Measurements from ENCODE around the gene TUBA4A.

The TUBA4A gene

DNA sequence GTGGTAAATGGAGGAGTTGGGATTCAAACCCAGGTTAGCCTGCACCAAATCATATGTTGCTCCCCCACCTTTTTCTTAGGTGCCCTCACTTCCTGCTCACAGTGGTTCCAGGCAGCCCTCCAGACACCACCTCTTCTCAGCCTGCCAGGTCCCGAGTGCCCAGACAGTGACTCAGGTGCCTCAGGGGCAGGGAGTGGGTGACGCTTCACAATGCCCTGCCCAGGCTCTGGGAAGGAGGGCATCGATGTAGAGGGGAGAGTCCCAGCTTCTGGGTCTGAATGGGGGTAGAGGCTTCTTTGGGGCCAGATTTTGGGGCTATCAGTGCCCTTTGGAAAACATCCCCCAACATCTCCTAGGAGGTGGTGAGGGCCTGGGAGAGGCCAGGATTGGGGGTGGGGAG lies 20.2 kb upstream of the TUBA4A start:
- CTCF ChIA-PET, result interaction anchor here (1.5 to 16.0 kb wide), 4 partner anchors 12 to 25 kb away, joined by 3 to 336 read pairs (median 62); no protein-coding TSS in a partner anchor
- no peak for DNase-seq (ENCODE audit: extremely low spot score)
- TF ChIP-seq, protein P1, sequence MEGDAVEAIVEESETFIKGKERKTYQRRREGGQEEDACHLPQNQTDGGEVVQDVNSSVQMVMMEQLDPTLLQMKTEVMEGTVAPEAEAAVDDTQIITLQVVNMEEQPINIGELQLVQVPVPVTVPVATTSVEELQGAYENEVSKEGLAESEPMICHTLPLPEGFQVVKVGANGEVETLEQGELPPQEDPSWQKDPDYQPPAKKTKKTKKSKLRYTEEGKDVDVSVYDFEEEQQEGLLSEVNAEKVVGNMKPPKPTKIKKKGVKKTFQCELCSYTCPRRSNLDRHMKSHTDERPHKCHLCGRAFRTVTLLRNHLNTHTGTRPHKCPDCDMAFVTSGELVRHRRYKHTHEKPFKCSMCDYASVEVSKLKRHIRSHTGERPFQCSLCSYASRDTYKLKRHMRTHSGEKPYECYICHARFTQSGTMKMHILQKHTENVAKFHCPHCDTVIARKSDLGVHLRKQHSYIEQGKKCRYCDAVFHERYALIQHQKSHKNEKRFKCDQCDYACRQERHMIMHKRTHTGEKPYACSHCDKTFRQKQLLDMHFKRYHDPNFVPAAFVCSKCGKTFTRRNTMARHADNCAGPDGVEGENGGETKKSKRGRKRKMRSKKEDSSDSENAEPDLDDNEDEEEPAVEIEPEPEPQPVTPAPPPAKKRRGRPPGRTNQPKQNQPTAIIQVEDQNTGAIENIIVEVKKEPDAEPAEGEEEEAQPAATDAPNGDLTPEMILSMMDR (IDR thresholded peaks at IDR 0.05; ENCODE audit: control extremely low read depth, extremely low read depth, low read depth, missing control alignments), result no peak
- POLR2A ChIA-PET, result interaction anchor here (0.6 kb wide), 1 partner anchor 21 kb away, joined by 5 read pairs; the partner anchor contains the start of gene TUBA4B

DNA sequence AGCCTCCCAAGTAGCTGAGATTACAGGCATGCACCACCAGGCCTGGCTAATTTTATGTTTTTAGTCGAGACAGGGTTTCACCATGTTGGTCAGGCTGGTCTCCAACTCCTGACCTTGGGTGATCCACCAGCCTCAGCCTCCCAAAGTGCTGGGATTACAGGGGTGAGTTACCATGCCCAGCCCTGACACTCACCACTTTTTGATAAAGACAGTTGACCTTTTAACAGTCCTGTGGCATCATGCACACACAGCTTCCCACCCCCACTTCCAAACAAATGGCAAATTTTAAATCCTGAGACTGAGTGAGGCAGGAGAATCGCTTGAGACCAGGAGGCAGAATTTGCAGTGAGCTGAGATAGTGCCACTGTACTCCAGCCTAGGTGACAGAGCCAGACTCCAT lies 19.3 kb upstream of the TUBA4A start:
- TF ChIP-seq, protein P1 (IDR thresholded peaks at IDR 0.05; ENCODE audit: control extremely low read depth, extremely low read depth, low read depth, missing control alignments), result no peak
- ChIA-PET CTCF (interaction anchor here (1.5 to 16.0 kb wide), 4 partner anchors 11 to 26 kb away, joined by 3 to 336 read pairs (median 62); no protein-coding TSS in a partner anchor), POLR2A (no interaction called here)
- DNase-seq (ENCODE audit: extremely low spot score), result no peak

DNA sequence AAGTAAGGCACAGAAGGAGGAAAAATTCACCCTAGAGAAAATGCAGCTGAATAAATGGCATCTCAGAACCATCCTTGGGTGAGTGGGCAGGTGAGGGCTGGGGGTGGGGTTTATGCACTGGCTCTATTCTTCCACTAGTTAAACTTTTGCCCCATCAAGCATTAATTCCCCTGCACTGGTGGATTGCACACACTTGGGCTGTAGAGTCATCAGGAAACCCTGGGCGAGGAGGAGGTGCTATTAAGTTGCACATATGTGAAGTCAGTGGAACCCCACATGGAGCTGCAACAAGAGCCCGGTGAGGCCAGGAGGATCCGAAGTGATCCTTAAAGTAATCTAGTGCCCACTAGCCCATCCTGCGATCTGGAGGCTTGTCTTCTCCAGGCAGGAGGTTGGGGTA lies 18.6 kb upstream of the TUBA4A start:
- ChIA-PET CTCF (interaction anchor here (2.9 to 16.0 kb wide), 2 partner anchors 19 to 27 kb away, joined by 10 to 336 read pairs; no protein-coding TSS in a partner anchor), POLR2A (no interaction called here)
- no peak for DNase-seq (ENCODE audit: extremely low spot score)
- TF ChIP-seq, protein P1 (IDR thresholded peaks at IDR 0.05; ENCODE audit: control extremely low read depth, extremely low read depth, low read depth, missing control alignments), result no peak

DNA sequence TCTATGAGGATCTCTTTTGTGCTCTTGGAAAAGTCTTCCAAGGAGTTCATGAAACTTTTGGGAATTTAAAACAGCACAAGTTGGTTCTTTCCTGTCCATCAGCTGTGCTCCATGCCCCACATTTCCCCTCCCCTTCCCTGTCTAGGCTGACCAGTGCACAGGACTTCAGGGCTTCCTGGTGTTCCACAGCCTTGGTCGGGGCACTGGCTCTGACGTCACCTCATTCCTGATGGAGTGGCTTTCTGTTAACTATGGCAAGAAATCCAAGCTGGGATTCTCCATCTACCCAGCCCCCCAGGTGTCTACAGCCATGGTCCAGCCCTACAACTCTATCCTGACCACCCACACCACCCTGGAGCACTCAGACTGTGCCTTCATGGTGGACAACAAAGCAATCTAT lies 17.3 kb upstream of the TUBA4A start:
- no peak for DNase-seq (ENCODE audit: extremely low spot score)
- TF ChIP-seq, protein P1 (IDR thresholded peaks at IDR 0.05; ENCODE audit: control extremely low read depth, extremely low read depth, low read depth, missing control alignments), result no peak
- ChIA-PET POLR2A (no interaction called here), CTCF (interaction anchor here (1.8 to 2.3 kb wide), 2 partner anchors 10 to 24 kb away, joined by 6 to 8 read pairs; no protein-coding TSS in a partner anchor)

DNA sequence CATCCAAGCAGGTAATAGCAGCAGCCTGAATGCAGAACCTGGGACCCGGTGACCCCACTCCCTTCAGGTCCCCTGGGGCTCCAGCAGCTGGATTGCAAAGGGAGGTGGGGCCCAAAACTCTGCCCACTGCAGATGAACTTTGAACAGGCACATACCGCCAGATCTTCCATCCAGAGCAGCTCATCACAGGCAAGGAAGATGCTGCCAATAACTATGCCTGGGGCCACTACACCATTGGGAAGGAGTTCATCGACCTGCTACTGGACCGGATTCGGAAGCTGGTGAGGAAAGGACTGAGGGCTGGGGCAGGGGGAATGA lies 16.3 kb upstream of the TUBA4A start:
- ChIA-PET CTCF (interaction anchor here (1.2 to 2.3 kb wide), 5 partner anchors 9 to 25 kb away, joined by 3 to 8 read pairs (median 6); partner anchors contain the start of gene DNAJB2), POLR2A (no interaction called here)
- TF ChIP-seq, protein P1 (IDR thresholded peaks at IDR 0.05; ENCODE audit: control extremely low read depth, extremely low read depth, low read depth, missing control alignments), result no peak
- DNase-seq (ENCODE audit: extremely low spot score), result no peak

DNA sequence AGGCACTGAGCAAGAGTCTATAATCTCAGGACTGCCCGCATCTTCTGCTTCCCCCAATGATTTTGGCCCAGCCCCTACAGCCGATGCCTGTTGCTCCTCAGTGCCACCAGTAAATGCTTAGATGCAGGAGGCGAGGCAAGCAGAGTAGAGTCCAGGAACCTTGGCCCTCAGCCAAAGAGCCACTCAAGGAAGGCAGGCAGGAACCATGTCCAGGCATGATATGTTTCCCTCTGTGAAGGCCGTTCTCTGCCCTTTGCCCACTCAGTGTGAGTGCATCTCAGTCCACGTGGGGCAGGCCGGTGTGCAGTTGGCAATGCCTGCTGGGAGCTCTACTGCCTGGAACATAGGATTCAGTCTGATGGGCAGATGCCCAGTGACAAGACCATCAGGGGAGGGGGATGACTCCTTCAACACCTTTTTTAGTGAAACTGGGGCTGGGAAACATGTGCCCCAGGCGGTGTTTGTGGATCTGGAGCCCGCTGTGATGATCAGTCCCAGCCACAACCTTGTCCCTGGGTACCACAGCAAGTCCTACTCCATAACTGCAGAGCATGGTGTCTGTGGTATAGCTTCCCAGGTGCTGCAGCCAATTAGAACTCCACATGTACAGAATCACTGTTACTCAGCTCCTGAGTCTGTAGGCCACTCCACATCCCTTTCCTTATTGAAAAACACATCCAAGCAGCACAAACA lies 15.8 kb upstream of the TUBA4A start:
- DNase-seq (ENCODE audit: extremely low spot score), result no peak
- TF ChIP-seq, protein P1 (IDR thresholded peaks at IDR 0.05; ENCODE audit: control extremely low read depth, extremely low read depth, low read depth, missing control alignments), result no peak
- POLR2A ChIA-PET, result no interaction called here
- CTCF ChIA-PET, result interaction anchor here (1.2 to 2.3 kb wide), 5 partner anchors 9 to 25 kb away, joined by 3 to 8 read pairs (median 6); partner anchors contain the start of gene DNAJB2
